Measurements from ENCODE around the gene MUC22. TPM values are rescaled to one million over a fixed set of nuclear protein-coding genes. Genes with fewer than 3 reads are reported as not detected.
A peak's percentile ranks its signal among the peaks of the same experiment; 100 is the strongest.

Gene MUC22
- total and polyA plus RNA-seq, 4 donors = 0.02 to 0.11 (median 0.05) TPM

DNA sequence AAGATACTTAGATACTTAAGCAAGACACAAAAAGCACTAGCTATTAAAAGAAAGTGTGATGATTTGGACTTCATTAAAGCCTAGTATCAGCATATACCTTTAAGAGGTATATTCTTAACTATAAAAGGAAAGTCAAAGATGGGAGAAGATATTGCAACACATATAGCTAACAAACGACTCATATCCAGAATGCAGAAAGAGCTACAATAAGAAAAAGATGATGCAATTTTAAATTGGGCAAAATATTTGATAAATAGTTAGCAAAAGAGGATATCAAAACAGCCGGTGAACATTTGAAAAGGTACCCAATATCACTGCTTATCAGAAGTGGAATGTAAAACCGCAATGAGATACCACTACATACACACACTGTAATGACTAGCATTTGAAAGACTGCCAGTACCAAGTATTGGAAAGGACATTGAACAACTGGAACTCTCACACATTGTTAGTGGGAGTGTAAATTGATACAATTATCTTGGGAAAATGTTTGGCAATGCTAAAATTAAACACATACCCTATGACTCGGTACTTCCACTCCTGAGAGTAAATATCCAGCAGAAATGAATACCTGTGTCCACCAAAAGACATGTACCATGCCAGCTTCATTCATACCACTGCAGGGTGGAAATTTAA, 25.7 kb downstream of the MUC22 start:
- ATAC-seq (ENCODE audit: insufficient read depth, low FRiP score) (no peak), DNase-seq (no peak)
- H3K27ac ChIP-seq (ENCODE audit: low read depth in 1 of 2, low read length in 1 of 2) = no peak overlapping the region
- H3K4me3 ChIP-seq = no peak overlapping the region
- TF ChIP-seq, protein P1, sequence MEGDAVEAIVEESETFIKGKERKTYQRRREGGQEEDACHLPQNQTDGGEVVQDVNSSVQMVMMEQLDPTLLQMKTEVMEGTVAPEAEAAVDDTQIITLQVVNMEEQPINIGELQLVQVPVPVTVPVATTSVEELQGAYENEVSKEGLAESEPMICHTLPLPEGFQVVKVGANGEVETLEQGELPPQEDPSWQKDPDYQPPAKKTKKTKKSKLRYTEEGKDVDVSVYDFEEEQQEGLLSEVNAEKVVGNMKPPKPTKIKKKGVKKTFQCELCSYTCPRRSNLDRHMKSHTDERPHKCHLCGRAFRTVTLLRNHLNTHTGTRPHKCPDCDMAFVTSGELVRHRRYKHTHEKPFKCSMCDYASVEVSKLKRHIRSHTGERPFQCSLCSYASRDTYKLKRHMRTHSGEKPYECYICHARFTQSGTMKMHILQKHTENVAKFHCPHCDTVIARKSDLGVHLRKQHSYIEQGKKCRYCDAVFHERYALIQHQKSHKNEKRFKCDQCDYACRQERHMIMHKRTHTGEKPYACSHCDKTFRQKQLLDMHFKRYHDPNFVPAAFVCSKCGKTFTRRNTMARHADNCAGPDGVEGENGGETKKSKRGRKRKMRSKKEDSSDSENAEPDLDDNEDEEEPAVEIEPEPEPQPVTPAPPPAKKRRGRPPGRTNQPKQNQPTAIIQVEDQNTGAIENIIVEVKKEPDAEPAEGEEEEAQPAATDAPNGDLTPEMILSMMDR (IDR thresholded peaks at IDR 0.05; ENCODE audit: control extremely low read depth, extremely low read depth) = no peak
- H3K27me3 ChIP-seq (ENCODE audit: control insufficient read depth in 3 of 3, insufficient read depth in 3 of 3, low read length in 2 of 3) = peaks cover 0 to 4% (median 0%) of the 10 kb centered on the region in 3 donors
- WGBS, 2 donors = 50 to 65% methylated on average over 4 of the region's 4 CpGs
- H3K9ac ChIP-seq (ENCODE audit: insufficient read depth in 1 of 2, low read length in 2 of 2) = no peak overlapping the region
- peaks cover 0 to 2% (median 0%) of the 10 kb centered on the region in 4 donors for H3K9me3 ChIP-seq (ENCODE audit: control insufficient read depth in 4 of 4, insufficient read depth in 3 of 4, low read length in 3 of 4)
- no peaks in the 10 kb centered on the region for H3K36me3 ChIP-seq (ENCODE audit: control insufficient read depth in 4 of 4, insufficient read depth in 4 of 4, low read length in 4 of 4)
- H3K4me1 ChIP-seq (ENCODE audit: control insufficient read depth in 5 of 5, insufficient read depth in 5 of 5, low read length in 5 of 5) = peaks cover 0 to 3% (median 0%) of the 10 kb centered on the region in 5 donors

DNA sequence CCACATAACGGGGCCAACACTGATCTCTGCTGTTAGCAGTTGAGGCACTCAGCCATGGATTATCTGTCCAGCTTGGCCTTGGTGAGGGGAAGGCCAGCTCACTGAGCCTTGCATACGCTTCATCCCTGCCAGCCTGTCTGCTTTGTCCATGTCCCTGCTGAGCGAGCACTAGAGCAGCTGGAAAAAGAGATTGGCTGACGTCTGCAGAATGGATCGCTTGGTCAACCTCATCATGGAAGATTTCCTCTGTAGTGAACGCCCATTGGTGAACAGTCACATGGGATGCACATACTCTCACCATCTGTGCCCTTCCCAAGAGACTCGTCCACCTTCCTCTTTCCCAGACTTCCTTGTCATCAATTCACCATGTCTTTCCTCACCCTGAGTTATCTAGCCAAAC, 26.9 kb downstream of the MUC22 start:
- WGBS, 2 donors = 84 to 88% methylated on average over 7 of the region's 7 CpGs
- H3K9ac ChIP-seq (ENCODE audit: insufficient read depth in 1 of 2, low read length in 2 of 2) = no peak overlapping the region
- no peak overlapping the region for H3K4me3 ChIP-seq
- H3K4me1 ChIP-seq (ENCODE audit: control insufficient read depth in 5 of 5, insufficient read depth in 5 of 5, low read length in 5 of 5) = peaks cover 0 to 3% (median 0%) of the 10 kb centered on the region in 5 donors
- ATAC-seq (ENCODE audit: insufficient read depth, low FRiP score) (no peak), DNase-seq (no peak)
- no peak overlapping the region for H3K27ac ChIP-seq (ENCODE audit: low read depth in 1 of 2, low read length in 1 of 2)
- peaks cover 0 to 5% (median 0%) of the 10 kb centered on the region in 3 donors for H3K27me3 ChIP-seq (ENCODE audit: control insufficient read depth in 3 of 3, insufficient read depth in 3 of 3, low read length in 2 of 3)
- TF ChIP-seq, protein P1 (IDR thresholded peaks at IDR 0.05; ENCODE audit: control extremely low read depth, extremely low read depth) = no peak
- H3K36me3 ChIP-seq (ENCODE audit: control insufficient read depth in 4 of 4, insufficient read depth in 4 of 4, low read length in 4 of 4) = no peaks in the 10 kb centered on the region
- no peaks in the 10 kb centered on the region for H3K9me3 ChIP-seq (ENCODE audit: control insufficient read depth in 4 of 4, insufficient read depth in 3 of 4, low read length in 3 of 4)

DNA sequence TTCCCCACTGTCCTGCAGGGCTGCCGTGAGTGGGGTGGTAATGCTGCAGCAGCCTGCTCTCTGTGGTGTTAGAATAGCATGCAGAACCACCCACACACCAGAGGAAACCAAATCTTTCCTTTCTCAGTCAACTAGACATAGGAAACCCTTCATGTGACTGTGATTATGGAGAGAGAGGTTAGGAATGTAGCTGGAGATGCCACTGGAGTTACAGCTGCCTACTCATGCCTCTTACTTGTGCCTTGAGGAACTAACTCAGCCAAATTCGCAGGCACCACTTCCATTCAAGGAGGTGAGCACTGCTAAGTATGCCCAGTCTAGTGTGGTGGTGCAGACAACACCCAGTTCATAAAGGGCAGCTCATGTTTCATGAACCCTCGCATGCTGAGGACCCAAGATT, 27.4 kb downstream of the MUC22 start:
- H3K4me3 ChIP-seq = no peak overlapping the region
- H3K27ac ChIP-seq (ENCODE audit: low read depth in 1 of 2, low read length in 1 of 2) = no peak overlapping the region
- DNase-seq (no peak), ATAC-seq (ENCODE audit: insufficient read depth, low FRiP score) (peak; percentile 56)
- H3K36me3 ChIP-seq (ENCODE audit: control insufficient read depth in 4 of 4, insufficient read depth in 4 of 4, low read length in 4 of 4) = no peaks in the 10 kb centered on the region
- 51% methylated on average over 3 of the region's 3 CpGs for WGBS, 2 donors
- no peaks in the 10 kb centered on the region for H3K9me3 ChIP-seq (ENCODE audit: control insufficient read depth in 4 of 4, insufficient read depth in 3 of 4, low read length in 3 of 4)
- H3K4me1 ChIP-seq (ENCODE audit: control insufficient read depth in 5 of 5, insufficient read depth in 5 of 5, low read length in 5 of 5) = peaks cover 0 to 3% (median 0%) of the 10 kb centered on the region in 5 donors
- H3K9ac ChIP-seq (ENCODE audit: insufficient read depth in 1 of 2, low read length in 2 of 2) = no peak overlapping the region
- TF ChIP-seq, protein P1 (IDR thresholded peaks at IDR 0.05; ENCODE audit: control extremely low read depth, extremely low read depth) = no peak
- peaks cover 0 to 5% (median 0%) of the 10 kb centered on the region in 3 donors for H3K27me3 ChIP-seq (ENCODE audit: control insufficient read depth in 3 of 3, insufficient read depth in 3 of 3, low read length in 2 of 3)

All from lung (tissue), 12 donors.